ENCODE data around the gene AHCYL2. TPM values are rescaled to one million over a fixed set of nuclear protein-coding genes. Genes with fewer than 3 reads are reported as not detected.
"Not testable (repeated sequence)": the region's sequence is repeated elsewhere in the genome, so short reads cannot be mapped to it uniquely, and the experiment has no call there.

AHCYL2 gene
- total RNA-seq, 2 donors from 2014 or later, result 12.1 to 15.9 TPM

DNA sequence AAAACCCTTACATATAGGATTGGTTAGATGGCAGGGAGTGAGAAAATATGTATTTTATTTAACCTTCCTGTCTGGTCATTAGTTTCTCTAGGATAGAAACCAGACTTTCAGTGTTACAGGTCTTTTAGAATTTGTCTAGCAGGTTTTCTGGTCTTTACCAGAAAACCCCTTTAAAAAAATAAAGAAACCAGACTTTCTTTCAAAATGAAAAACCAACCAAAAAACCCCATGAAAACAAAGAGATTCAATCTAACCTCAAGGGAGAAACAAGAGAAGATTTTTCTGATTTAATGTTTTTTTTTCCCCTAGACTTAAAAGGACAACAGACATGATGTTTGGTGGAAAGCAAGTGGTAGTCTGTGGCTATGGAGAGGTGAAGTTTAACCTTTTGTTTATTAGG is 180.7 kb downstream of the AHCYL2 start:
- Mint-ChIP-seq H3K27ac (no peak overlapping the region), H3K27me3 (no peaks in the 10 kb centered on the region), H3K4me1 (ENCODE audit: low read depth in 2 of 2) (peaks cover 0 to 6% of the 10 kb centered on the region in 2 donors), H3K4me3 (no peak overlapping the region), H3K36me3 (peaks cover 11% of the 10 kb centered on the region), H3K9me3 (no peaks in the 10 kb centered on the region)
- DNase-seq (ENCODE audit: low spot score) (no peak), ATAC-seq (no peak)

DNA sequence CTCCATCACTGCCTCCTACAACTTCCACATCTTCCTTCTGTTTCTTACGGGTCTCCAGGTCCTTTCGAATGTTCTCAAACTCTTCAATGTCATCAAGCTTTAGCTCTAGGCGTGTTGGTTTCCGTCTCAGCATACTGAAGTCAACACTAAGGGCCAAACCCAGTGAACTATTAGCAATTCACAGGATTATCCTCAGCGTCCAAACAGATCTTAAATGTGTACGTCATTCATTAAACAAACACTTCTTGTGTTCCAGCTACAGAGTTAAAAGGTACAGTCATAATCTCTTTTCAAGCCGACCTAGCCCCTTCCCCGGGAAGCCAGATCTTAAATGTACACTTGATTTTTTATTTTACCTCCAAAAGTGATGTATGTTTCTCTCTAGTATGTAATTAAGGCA is 185.4 kb downstream of the AHCYL2 start:
- not testable (repeated sequence) for ATAC-seq; H3K27me3 Mint-ChIP-seq; H3K9me3 Mint-ChIP-seq; H3K27ac Mint-ChIP-seq; DNase-seq (ENCODE audit: low spot score); H3K4me3 Mint-ChIP-seq; H3K4me1 Mint-ChIP-seq (ENCODE audit: low read depth in 2 of 2)
- H3K36me3 Mint-ChIP-seq, result peaks cover 11% of the 10 kb centered on the region

DNA sequence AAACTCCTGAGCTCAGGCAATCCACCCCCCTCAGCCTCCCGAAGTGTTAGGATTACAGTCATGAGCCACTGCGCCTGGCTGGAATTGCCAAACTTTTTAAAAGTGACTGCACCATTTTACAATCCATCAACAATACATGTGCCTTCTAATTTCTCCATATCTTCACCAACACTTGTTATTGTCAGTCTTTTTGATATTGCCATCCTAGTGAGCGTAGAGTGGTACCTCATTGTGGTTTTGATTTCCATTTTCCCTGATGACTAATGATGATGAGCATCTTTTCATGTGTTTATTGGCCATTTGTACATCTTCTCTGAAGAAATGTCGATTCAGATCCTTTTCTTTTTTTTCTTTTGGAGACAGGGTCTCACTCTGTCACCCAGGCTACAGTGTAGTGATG is 187.7 kb downstream of the AHCYL2 start:
- ATAC-seq, result no peak

DNA sequence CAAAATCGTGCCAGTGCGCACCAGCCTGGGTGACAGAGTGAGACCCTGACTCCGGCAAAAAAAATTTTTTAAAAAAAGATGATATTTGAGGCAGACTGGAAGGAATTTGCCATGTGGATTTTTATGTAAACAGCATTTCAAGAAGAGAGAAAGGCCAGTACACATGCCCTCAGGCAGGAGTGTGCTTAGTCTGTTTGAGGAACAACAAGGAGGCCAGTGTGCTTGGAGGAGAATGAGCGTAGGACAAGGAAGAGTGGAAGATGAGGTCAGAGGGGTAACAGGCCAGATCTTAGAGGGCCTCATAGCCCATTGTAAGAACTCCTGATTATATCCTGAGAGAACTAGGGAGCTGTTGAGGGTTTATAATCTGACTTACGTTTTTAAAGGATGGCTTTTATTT is 192.2 kb downstream of the AHCYL2 start:
- Mint-ChIP-seq H3K27me3 (no peaks in the 10 kb centered on the region), H3K27ac (no peak overlapping the region), H3K4me1 (ENCODE audit: low read depth in 2 of 2) (no peaks in the 10 kb centered on the region), H3K9me3 (no peaks in the 10 kb centered on the region), H3K4me3 (no peak overlapping the region), H3K36me3 (no peaks in the 10 kb centered on the region)
- DNase-seq (ENCODE audit: low spot score), result no peak
- no peak for ATAC-seq

More for the DNA sequence above, 187.7 kb downstream of the AHCYL2 start:
- Mint-ChIP-seq H3K36me3 (peaks cover 11% of the 10 kb centered on the region), H3K27me3 (no peaks in the 10 kb centered on the region), H3K4me3 (no peak overlapping the region), H3K9me3 (no peaks in the 10 kb centered on the region), H3K4me1 (ENCODE audit: low read depth in 2 of 2) (no peaks in the 10 kb centered on the region), H3K27ac (no peak overlapping the region)
- no peak for DNase-seq (ENCODE audit: low spot score)

DNA sequence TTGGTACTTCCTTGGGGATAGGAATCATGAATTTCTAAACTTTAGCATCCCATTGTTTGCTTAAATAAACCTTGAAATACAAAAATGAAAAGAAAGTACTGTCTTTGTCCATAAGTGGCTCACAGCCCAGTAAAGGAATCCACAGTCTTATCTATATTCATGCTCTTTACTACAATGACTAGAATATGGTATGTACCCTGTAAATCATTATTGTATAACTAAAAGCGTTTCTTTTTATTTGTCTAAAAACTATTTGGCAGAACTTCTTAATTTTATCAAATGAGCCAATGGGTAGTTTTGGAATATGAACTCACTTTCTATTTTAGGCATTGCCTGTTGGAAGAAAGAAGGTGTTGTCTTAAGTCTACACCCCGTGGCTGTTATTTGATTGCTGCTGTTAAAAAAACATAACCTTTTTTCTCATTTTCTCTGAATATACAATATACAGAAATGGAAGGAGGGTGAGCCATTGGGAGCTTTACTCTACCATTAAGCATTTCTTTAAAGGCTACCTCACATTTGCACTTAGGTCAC is 197.0 kb downstream of the AHCYL2 start:
- no peak overlapping the region for H3K4me3 Mint-ChIP-seq
- peaks cover 0 to 3% of the 10 kb centered on the region in 2 donors for H3K4me1 Mint-ChIP-seq (ENCODE audit: low read depth in 2 of 2)
- ATAC-seq (no peak), DNase-seq (ENCODE audit: low spot score) (no peak)
- no peaks in the 10 kb centered on the region for H3K27me3 Mint-ChIP-seq
- H3K36me3 Mint-ChIP-seq, result no peaks in the 10 kb centered on the region
- no peaks in the 10 kb centered on the region for H3K9me3 Mint-ChIP-seq
- H3K27ac Mint-ChIP-seq, result no peak overlapping the region

DNA sequence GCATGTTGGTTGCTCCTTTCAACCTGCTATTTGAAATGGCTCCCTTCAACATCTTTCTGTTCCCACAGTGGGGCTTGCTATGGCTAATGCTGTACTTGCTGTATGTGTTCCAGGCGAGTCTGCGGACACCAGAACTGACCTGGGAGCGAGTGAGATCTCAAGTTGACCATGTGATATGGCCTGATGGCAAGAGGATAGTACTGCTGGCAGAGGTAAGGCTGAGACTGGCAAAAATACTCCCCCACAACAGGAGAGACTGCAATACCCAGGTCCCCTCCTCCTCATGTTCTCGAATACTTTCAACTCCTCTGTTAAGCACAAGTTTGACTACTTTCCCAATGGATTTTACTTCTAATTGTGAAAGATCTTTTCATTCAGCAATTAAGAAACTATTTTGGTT is 197.9 kb downstream of the AHCYL2 start:
- Mint-ChIP-seq H3K9me3 (no peaks in the 10 kb centered on the region), H3K27me3 (no peaks in the 10 kb centered on the region), H3K36me3 (no peaks in the 10 kb centered on the region), H3K27ac (no peak overlapping the region), H3K4me3 (no peak overlapping the region), H3K4me1 (ENCODE audit: low read depth in 2 of 2) (peaks cover 0 to 3% of the 10 kb centered on the region in 2 donors)
- ATAC-seq, result no peak
- DNase-seq (ENCODE audit: low spot score), result no peak

DNA sequence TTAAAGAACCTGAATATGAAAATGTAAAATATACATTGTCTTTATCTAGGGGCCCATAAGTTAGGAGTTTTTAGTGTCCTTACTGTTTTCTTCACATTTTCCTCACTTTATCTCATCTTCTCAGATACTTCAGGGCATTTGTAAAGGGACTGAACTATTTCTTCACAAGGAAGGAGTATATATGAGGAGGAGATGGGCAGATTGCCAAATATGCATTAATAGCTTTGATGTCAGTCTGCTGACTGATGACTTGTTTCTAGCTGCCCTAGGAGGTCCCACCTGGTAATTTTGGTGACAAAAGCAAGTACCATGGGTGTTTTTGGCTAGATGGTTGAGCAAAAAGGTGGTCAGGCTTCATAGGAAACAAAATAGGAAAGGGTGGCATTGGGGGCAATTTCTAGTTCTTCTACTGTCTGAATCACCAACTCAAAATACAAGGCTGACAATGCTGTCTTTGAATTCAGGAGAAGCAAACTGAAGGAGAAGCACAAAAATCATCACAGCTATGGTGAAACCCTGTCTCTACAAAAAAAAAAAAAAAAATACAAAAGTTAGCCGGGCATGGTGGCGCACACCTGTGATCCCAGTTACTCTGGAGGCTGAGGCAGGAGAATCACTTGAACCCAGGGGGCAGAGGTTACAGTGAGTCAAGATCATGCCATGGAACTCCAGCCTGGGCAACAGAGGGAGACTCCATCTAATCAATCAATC is 199.0 kb downstream of the AHCYL2 start:
- Mint-ChIP-seq H3K36me3 (no peaks in the 10 kb centered on the region), H3K27me3 (no peaks in the 10 kb centered on the region), H3K4me3 (no peak overlapping the region), H3K27ac (no peak overlapping the region), H3K4me1 (ENCODE audit: low read depth in 2 of 2) (peaks cover 0 to 3% of the 10 kb centered on the region in 2 donors), H3K9me3 (no peaks in the 10 kb centered on the region)
- DNase-seq (ENCODE audit: low spot score) (no peak), ATAC-seq (no peak)

DNA sequence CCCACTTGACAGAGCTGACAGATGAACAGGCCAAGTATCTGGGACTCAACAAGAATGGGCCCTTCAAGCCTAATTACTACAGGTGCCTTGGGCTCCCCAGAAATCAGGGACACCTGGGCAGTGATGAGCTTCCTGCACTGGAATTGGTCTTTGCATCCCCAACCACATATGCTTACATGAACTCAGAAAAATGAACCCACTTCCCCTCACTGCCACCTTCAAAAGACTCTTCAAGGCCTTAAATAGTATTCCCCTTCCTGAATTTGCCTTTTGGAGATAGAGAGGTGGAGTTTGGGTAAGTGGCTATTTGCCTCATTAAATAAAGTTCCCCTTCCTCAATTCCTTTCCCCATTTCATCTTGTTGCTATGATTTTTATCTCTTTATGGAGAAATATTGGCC is 201.7 kb downstream of the AHCYL2 start:
- no peaks in the 10 kb centered on the region for H3K9me3 Mint-ChIP-seq
- DNase-seq (ENCODE audit: low spot score) (no peak), ATAC-seq (no peak)
- H3K4me3 Mint-ChIP-seq, result no peak overlapping the region
- H3K27me3 Mint-ChIP-seq, result no peaks in the 10 kb centered on the region
- H3K36me3 Mint-ChIP-seq, result no peaks in the 10 kb centered on the region
- H3K4me1 Mint-ChIP-seq (ENCODE audit: low read depth in 2 of 2), result peaks cover 0 to 3% of the 10 kb centered on the region in 2 donors
- peak overlapping the region in 1 of 2 donors; percentile 27 for H3K27ac Mint-ChIP-seq

DNA sequence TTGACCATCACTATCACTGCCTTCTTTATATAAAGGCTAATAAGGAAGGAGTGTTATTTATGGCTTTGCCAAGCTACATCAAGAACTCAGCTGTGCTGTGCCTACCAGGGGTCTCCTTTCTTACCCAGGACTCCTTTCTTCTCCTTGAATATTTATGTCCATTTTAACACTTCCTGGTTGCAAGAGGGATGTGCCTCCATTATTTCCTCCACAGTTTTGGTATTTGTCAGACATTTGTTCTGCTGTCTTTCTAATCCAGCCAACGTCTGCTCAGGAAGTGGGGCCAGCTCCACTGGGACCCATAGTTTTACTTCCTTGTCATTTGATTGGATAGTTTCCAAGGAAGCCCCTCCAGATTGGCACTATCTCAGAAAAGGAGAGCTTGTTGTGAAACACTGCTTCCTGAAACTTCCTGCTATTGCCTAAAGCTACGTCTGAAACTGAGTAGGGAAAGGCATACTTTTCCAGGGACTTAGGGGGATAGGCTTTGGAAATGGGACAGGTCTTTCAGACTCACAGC is 202.8 kb downstream of the AHCYL2 start:
- Mint-ChIP-seq H3K27ac (no peak overlapping the region), H3K27me3 (peaks cover 3 to 4% of the 10 kb centered on the region in 2 donors), H3K4me3 (no peak overlapping the region), H3K4me1 (ENCODE audit: low read depth in 2 of 2) (peaks cover under 1 to 4% of the 10 kb centered on the region in 2 donors), H3K9me3 (no peaks in the 10 kb centered on the region), H3K36me3 (no peaks in the 10 kb centered on the region)
- no peak for ATAC-seq
- DNase-seq (ENCODE audit: low spot score), result no peak

DNA sequence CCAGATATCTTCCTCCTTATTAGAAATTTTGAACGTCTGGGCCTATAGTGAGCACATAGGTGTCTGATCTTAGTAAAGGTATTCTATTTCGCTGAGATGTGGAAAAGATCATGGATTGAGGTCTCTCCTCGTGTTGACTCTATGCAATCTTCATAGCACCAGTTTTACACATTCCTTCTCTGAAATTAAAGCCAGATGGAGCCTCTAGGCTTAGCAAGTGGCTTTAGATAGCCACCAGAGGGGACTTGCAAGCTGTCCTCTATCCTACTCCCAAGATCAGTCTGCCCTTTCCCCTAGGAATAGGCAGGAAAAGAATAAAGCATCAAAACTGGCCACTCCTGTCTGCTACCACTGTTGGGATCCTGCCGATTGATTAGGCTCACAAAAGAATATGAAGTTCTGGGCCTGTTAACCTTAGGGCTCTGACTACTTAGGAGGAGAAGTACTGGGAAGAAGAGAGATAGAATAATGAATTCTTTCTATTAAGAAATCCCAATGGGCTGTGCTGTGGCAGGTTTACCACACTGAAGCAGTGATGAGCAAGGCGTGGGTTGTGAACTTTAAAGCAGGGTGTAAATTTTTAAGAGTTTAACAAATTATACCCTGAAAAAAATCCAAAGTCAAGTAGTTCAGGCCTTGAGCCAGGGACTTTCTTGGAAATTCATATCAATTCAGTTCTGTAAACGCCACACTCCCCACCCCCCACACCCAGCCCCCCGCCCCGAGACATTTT is 207.2 kb downstream of the AHCYL2 start:
- Mint-ChIP-seq H3K27ac (no peak overlapping the region), H3K4me1 (ENCODE audit: low read depth in 2 of 2) (peaks cover 23 to 31% of the 10 kb centered on the region in 2 donors), H3K4me3 (no peak overlapping the region), H3K9me3 (no peaks in the 10 kb centered on the region), H3K36me3 (no peaks in the 10 kb centered on the region), H3K27me3 (peaks cover 12 to 19% of the 10 kb centered on the region in 2 donors)
- ATAC-seq (no peak), DNase-seq (ENCODE audit: low spot score) (no peak)

DNA sequence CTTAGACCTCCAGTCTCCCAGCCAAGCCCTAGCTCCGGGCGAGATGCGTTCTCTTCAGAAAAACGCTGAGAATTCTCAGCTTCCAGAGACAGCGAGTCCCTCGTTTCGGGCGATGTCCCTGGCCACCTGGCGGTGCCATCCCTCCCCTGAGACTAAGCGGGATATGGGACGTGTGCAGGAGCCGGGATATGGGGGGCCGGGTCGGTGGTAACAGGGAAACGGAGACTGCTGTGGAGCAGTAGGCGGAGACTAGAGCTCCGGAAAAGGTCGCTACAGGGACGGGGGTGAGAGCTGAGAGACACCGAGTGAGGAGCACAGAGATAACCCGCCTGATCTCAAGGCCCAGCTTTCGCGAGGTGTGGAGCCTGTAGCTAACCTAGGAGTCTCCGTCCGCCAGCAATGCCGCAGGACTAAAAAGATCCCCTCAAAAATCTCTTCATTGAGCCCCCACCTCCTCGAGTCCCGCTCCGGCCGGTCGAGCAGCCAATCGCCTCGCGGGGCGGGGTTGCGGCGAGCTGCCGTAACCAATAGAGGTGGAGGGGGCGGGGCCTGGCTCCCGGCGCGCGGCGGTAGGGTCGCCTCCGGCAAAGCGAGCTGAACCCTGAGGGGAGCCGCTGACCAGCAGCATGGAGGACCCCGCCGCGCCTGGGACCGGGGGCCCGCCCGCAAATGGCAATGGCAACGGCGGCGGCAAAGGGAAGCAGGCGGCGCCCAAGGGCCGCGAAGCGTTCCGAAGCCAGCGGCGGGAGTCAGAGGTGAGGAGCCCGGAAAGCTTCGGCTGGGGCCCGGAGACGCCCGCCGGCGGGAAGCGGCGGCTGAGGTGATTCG is 209.2 kb downstream of the AHCYL2 start, which contains the start of gene STRIP2:
STRIP2 (plus strand) TSS at position 586 of the 828 bp plus-strand sequence; CDS start at position 627, 41 bp downstream.
- H3K27me3 Mint-ChIP-seq, result peaks cover 12 to 19% of the 10 kb centered on the region in 2 donors
- H3K27ac Mint-ChIP-seq, result peak within 1 kb of the TSS; percentile 63 to 81
- DNase-seq (ENCODE audit: low spot score) (peak; percentile 95), ATAC-seq (peak; percentile 96 to 98)
- H3K4me1 Mint-ChIP-seq (ENCODE audit: low read depth in 2 of 2), result peaks cover 26 to 39% of the 10 kb centered on the region in 2 donors
- no peaks in the 10 kb centered on the region for H3K9me3 Mint-ChIP-seq
- peak within 1 kb of the TSS; percentile 95 for H3K4me3 Mint-ChIP-seq
- no peaks in the 10 kb centered on the region for H3K36me3 Mint-ChIP-seq

DNA sequence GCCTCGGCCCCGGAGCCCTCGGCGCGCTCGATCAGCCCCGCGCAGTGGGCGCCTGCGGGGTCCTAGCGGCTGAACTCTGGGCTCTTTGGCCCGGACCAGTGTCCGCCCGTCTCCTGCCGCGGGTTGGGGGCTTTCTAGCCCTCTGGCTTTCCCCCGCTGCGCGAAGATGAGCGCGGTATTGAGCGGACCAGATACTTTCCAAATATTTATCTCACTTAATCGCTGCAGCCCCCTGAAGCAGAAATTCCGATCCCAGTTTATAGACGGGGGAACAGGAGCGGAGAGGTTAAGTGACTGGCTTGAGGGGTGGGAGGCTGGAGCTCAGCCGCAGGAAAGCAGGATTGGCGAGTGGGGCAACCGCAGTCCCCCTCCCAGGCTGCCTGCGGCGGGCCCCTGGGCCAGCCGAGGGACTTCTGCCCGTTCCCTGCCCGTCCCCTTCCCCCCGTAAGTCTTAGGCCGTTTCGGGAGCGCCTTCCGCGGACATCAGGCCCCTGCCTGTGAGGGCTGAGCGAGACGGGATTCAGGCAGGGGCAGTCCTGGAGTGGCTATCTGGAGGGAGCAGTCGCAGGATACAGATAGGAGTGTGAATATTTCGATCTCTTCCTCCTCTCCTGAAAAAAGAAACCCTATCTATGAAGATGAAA is 210.0 kb downstream of the AHCYL2 start:
- Mint-ChIP-seq H3K9me3 (no peaks in the 10 kb centered on the region), H3K4me3 (peak overlapping the region; percentile 95), H3K27me3 (peaks cover 12 to 19% of the 10 kb centered on the region in 2 donors), H3K27ac (peak overlapping the region; percentile 54 to 76), H3K4me1 (ENCODE audit: low read depth in 2 of 2) (peaks cover 27 to 41% of the 10 kb centered on the region in 2 donors), H3K36me3 (no peaks in the 10 kb centered on the region)
- DNase-seq (ENCODE audit: low spot score) (no peak), ATAC-seq (no peak)

DNA sequence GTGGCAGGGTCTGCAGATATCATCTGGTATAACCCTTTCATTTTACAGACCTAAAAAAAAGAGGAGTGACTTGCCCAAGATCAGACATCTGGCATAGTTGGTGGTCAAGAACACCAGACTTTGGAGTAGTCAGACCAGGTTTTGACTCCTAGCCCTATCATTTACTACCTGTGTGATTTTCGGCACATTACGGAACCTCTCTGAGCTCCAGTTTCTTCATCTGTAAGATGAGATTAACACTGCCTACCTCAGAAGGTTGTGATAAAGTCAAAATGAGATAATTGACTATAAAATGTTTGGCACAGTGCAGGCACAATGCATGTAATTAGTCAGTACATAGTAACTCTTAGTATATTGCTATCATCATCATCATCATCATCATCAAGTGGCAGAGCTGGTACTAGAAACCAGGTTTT is 210.6 kb downstream of the AHCYL2 start:
- peak in 1 of 2 donors; percentile 21 for ATAC-seq
- H3K27me3 Mint-ChIP-seq, result peaks cover 12 to 19% of the 10 kb centered on the region in 2 donors
- H3K4me1 Mint-ChIP-seq (ENCODE audit: low read depth in 2 of 2), result peaks cover 27 to 46% of the 10 kb centered on the region in 2 donors
- no peak for DNase-seq (ENCODE audit: low spot score)
- no peaks in the 10 kb centered on the region for H3K9me3 Mint-ChIP-seq
- peak overlapping the region; percentile 54 to 76 for H3K27ac Mint-ChIP-seq
- H3K36me3 Mint-ChIP-seq, result peaks cover 5% of the 10 kb centered on the region
- peak overlapping the region; percentile 95 for H3K4me3 Mint-ChIP-seq

All from natural killer cell treated with Interleukin-12 subunit alpha and Interleukin-12 subunit beta and Interleukin-15 and Interleukin-18, amount 100 ng/mL, for 72 hours (primary cell).